Measurements from ENCODE around the gene IL23R. TPM values are rescaled to one million over a fixed set of nuclear protein-coding genes. Genes with fewer than 3 reads are reported as not detected.

Gene IL23R
- total RNA-seq, 1 experiment from 2014 or later: not detected

- no peaks in the 10 kb centered on the region for H4K20me1 ChIP-seq (ENCODE audit: control insufficient read depth, insufficient read depth, insufficient read length)
- no peak overlapping the region for H3K4ac ChIP-seq (ENCODE audit: low read depth, low read length)
- H2BK120ac ChIP-seq (ENCODE audit: low read depth, low read length, poor library complexity, severe bottlenecking): no peak overlapping the region
- Mint-ChIP-seq H3K4me1 (peaks cover 5 to 6% of the 10 kb centered on the region in 2 experiments), H3K36me3 (ENCODE audit: insufficient read depth in 1 of 3, low read depth in 3 of 3) (no peaks in the 10 kb centered on the region), H3K27ac (no peak overlapping the region), H3K9me3 (no peaks in the 10 kb centered on the region; a peak in 1 of 5 replicates), H3K4me3 (no peak overlapping the region), H3K27me3 (ENCODE audit: low read depth) (peaks cover 26% of the 10 kb centered on the region)
- H3K79me2 ChIP-seq (ENCODE audit: insufficient read depth, low read length): no peaks in the 10 kb centered on the region
- DNase-seq: no peak
- H3K14ac ChIP-seq (ENCODE audit: insufficient read depth, low read length): no peak overlapping the region
- H3K27ac ChIP-seq (ENCODE audit: insufficient read length, low read depth, low read length): no peak overlapping the region
- no peak overlapping the region for H3K18ac ChIP-seq (ENCODE audit: insufficient read length, low read depth, low read length)
- no peak overlapping the region for H2AFZ ChIP-seq (ENCODE audit: low read length)
- H2BK5ac ChIP-seq (ENCODE audit: insufficient read length, low read length): no peak overlapping the region
- no peak overlapping the region for H3T11ph ChIP-seq (ENCODE audit: low read length)
- no peak overlapping the region for H4K91ac ChIP-seq (ENCODE audit: insufficient read length, low read depth, low read length)
- no peaks in the 10 kb centered on the region for H3K9me3 ChIP-seq (ENCODE audit: control insufficient read depth, low read depth, low read length)
- H2BK20ac ChIP-seq (ENCODE audit: low read depth, low read length, poor library complexity, severe bottlenecking): no peak overlapping the region
- no peak overlapping the region for H2BK12ac ChIP-seq (ENCODE audit: insufficient read length, low read depth, low read length)
- H3K23ac ChIP-seq (ENCODE audit: insufficient read length, low read depth, low read length): no peak overlapping the region
- no peak for TF ChIP-seq CTCF (conservative IDR thresholded peaks at IDR 0.05)
- H3K23me2 ChIP-seq (ENCODE audit: insufficient read length, low read depth, low read length, poor library complexity, severe bottlenecking): no peaks in the 10 kb centered on the region
- H3K27me3 ChIP-seq (ENCODE audit: insufficient read depth, low read length): no peaks in the 10 kb centered on the region
- H4K8ac ChIP-seq (replicated peaks; ENCODE audit: insufficient read length, low read depth, low read length): no peak overlapping the region
- no peak overlapping the region for H3K9ac ChIP-seq (ENCODE audit: extremely low read depth, insufficient read length, low read length)
- no peaks in the 10 kb centered on the region for H3K4me1 ChIP-seq (ENCODE audit: insufficient read depth, low read length)
- H3K56ac ChIP-seq (ENCODE audit: insufficient read length, low read depth, low read length): no peak overlapping the region
- WGBS (ENCODE audit: extremely low coverage, insufficient read length, low lambda C conversion rate): no CpG with 5 or more reads among the region's 6 CpGs
- H3K4me2 ChIP-seq (ENCODE audit: insufficient read depth, insufficient read length, low read length): no peak overlapping the region
- no peak overlapping the region for H4K5ac ChIP-seq (ENCODE audit: insufficient read length, low read depth, low read length)
- H2AK5ac ChIP-seq (ENCODE audit: insufficient read length, low read length): no peak overlapping the region
- no peaks in the 10 kb centered on the region for H3K79me1 ChIP-seq (ENCODE audit: insufficient read depth, low read depth, low read length, poor library complexity, severe bottlenecking)
- no peak overlapping the region for H2BK15ac ChIP-seq (ENCODE audit: low read depth, low read length)
Measured at GRCh38 chr1:67148516-67149178, 17.6 kb upstream of the IL23R start.

Measured in H9 (cell line).